Measurements from ENCODE around the gene SBF2.

Gene SBF2

GRCh38 chr11:10305262-10305963 is 11.4 kb upstream of the SBF2 start:
- H3K4me1 ChIP-seq (ENCODE audit: control insufficient read depth, insufficient read depth, low read length), result peaks cover 33% of the 10 kb centered on the region
- H3K9me3 ChIP-seq (ENCODE audit: control insufficient read depth, insufficient read depth, low read depth, low read length), result no peaks in the 10 kb centered on the region
- H3K4me3 ChIP-seq (ENCODE audit: low read depth, low read length), result peak overlapping the region; percentile 68
- peaks cover 67% of the 10 kb centered on the region for H3K27me3 ChIP-seq (ENCODE audit: control insufficient read depth, insufficient read depth, low read length)
- H3K9ac ChIP-seq (ENCODE audit: low read length), result peak overlapping the region; percentile 95
- peaks cover 18% of the 10 kb centered on the region for H3K36me3 ChIP-seq (ENCODE audit: control insufficient read depth, insufficient read depth, low read length)
- H3K27ac ChIP-seq (ENCODE audit: low read depth, low read length), result peak overlapping the region; percentile 61; the same call in 1 of the 2 replicates

- Histone ChIP-seq H3K4me1 (ENCODE audit: control insufficient read depth, insufficient read depth, low read length) (peaks cover 25% of the 10 kb centered on the region), H3K27ac (ENCODE audit: low read depth, low read length) (peak within 1 kb of the TSS; percentile 83), H3K36me3 (ENCODE audit: control insufficient read depth, insufficient read depth, low read length) (peaks cover 18% of the 10 kb centered on the region), H3K9me3 (ENCODE audit: control insufficient read depth, insufficient read depth, low read depth, low read length) (no peaks in the 10 kb centered on the region), H3K4me3 (ENCODE audit: low read depth, low read length) (peak within 1 kb of the TSS; percentile 68), H3K27me3 (ENCODE audit: control insufficient read depth, insufficient read depth, low read length) (peaks cover 67% of the 10 kb centered on the region), H3K9ac (ENCODE audit: low read length) (peak within 1 kb of the TSS; percentile 95)
These were observed 10.7 kb upstream of the SBF2 start, which contains the start of gene ADM for GRCh38 chr11:10304495-10305261. ADM (plus strand) TSS chr11:10305073; CDS start chr11:10305701, 628 bp downstream.

- peak overlapping the region; percentile 83 for H3K27ac ChIP-seq (ENCODE audit: low read depth, low read length)
- peaks cover 18% of the 10 kb centered on the region for H3K36me3 ChIP-seq (ENCODE audit: control insufficient read depth, insufficient read depth, low read length)
- peaks cover 16% of the 10 kb centered on the region for H3K4me1 ChIP-seq (ENCODE audit: control insufficient read depth, insufficient read depth, low read length)
- no peaks in the 10 kb centered on the region for H3K9me3 ChIP-seq (ENCODE audit: control insufficient read depth, insufficient read depth, low read depth, low read length)
- H3K4me3 ChIP-seq (ENCODE audit: low read depth, low read length), result peak overlapping the region; percentile 68
- peak overlapping the region; percentile 89 for H3K9ac ChIP-seq (ENCODE audit: low read length)
- peaks cover 67% of the 10 kb centered on the region for H3K27me3 ChIP-seq (ENCODE audit: control insufficient read depth, insufficient read depth, low read length)
These were observed 9.7 kb upstream of the SBF2 start for GRCh38 chr11:10303558-10304363.

- Histone ChIP-seq H3K27me3 (ENCODE audit: control insufficient read depth, insufficient read depth, low read length) (peaks cover 61% of the 10 kb centered on the region), H3K36me3 (ENCODE audit: control insufficient read depth, insufficient read depth, low read length) (peaks cover 18% of the 10 kb centered on the region), H3K27ac (ENCODE audit: low read depth, low read length) (peak overlapping the region; percentile 83; the same call in 1 of the 2 replicates), H3K4me1 (ENCODE audit: control insufficient read depth, insufficient read depth, low read length) (0 out of 2 replicates have a peak, but pooled peaks cover 9% of the 10 kb centered on the region), H3K9ac (ENCODE audit: low read length) (peak overlapping the region; percentile 89), H3K9me3 (ENCODE audit: control insufficient read depth, insufficient read depth, low read depth, low read length) (no peaks in the 10 kb centered on the region), H3K4me3 (ENCODE audit: low read depth, low read length) (peak overlapping the region; percentile 68)
These were observed 8.9 kb upstream of the SBF2 start for GRCh38 chr11:10302744-10303557.

- H3K4me3 ChIP-seq (ENCODE audit: low read depth, low read length), result peak overlapping the region; percentile 68
- H3K27ac ChIP-seq (ENCODE audit: low read depth, low read length), result no peak overlapping the region; the same call in 1 of the 2 replicates
- H3K36me3 ChIP-seq (ENCODE audit: control insufficient read depth, insufficient read depth, low read length), result peaks cover 18% of the 10 kb centered on the region
- H3K4me1 ChIP-seq (ENCODE audit: control insufficient read depth, insufficient read depth, low read length), result 0 out of 2 replicates have a peak, but pooled peaks cover 9% of the 10 kb centered on the region
- peaks cover 59% of the 10 kb centered on the region for H3K27me3 ChIP-seq (ENCODE audit: control insufficient read depth, insufficient read depth, low read length)
- peak overlapping the region; percentile 89 for H3K9ac ChIP-seq (ENCODE audit: low read length)
- no peaks in the 10 kb centered on the region for H3K9me3 ChIP-seq (ENCODE audit: control insufficient read depth, insufficient read depth, low read depth, low read length)
These were observed 8.3 kb upstream of the SBF2 start for GRCh38 chr11:10302359-10302743.

GRCh38 chr11:10301656-10302358 is 7.8 kb upstream of the SBF2 start:
- Histone ChIP-seq H3K4me3 (ENCODE audit: low read depth, low read length) (peak overlapping the region; percentile 68), H3K9me3 (ENCODE audit: control insufficient read depth, insufficient read depth, low read depth, low read length) (no peaks in the 10 kb centered on the region), H3K4me1 (ENCODE audit: control insufficient read depth, insufficient read depth, low read length) (0 out of 2 replicates have a peak, but pooled peaks cover 9% of the 10 kb centered on the region), H3K36me3 (ENCODE audit: control insufficient read depth, insufficient read depth, low read length) (peaks cover 12% of the 10 kb centered on the region), H3K27me3 (ENCODE audit: control insufficient read depth, insufficient read depth, low read length) (peaks cover 54% of the 10 kb centered on the region), H3K27ac (ENCODE audit: low read depth, low read length) (no peak overlapping the region), H3K9ac (ENCODE audit: low read length) (peak overlapping the region; percentile 89)

- H3K9ac ChIP-seq (ENCODE audit: low read length), result no peak overlapping the region
- H3K27me3 ChIP-seq (ENCODE audit: control insufficient read depth, insufficient read depth, low read length), result peaks cover 36% of the 10 kb centered on the region
- H3K9me3 ChIP-seq (ENCODE audit: control insufficient read depth, insufficient read depth, low read depth, low read length), result no peaks in the 10 kb centered on the region
- no peak overlapping the region for H3K27ac ChIP-seq (ENCODE audit: low read depth, low read length)
- no peak overlapping the region for H3K4me3 ChIP-seq (ENCODE audit: low read depth, low read length)
- peaks cover 19% of the 10 kb centered on the region for H3K4me1 ChIP-seq (ENCODE audit: control insufficient read depth, insufficient read depth, low read length)
- H3K36me3 ChIP-seq (ENCODE audit: control insufficient read depth, insufficient read depth, low read length), result no peaks in the 10 kb centered on the region
These were observed 4.3 kb upstream of the SBF2 start for GRCh38 chr11:10298342-10298741.

- Histone ChIP-seq H3K9ac (ENCODE audit: low read length) (peak overlapping the region; percentile 83), H3K4me1 (ENCODE audit: control insufficient read depth, insufficient read depth, low read length) (peaks cover 26% of the 10 kb centered on the region), H3K9me3 (ENCODE audit: control insufficient read depth, insufficient read depth, low read depth, low read length) (no peaks in the 10 kb centered on the region), H3K36me3 (ENCODE audit: control insufficient read depth, insufficient read depth, low read length) (no peaks in the 10 kb centered on the region), H3K27me3 (ENCODE audit: control insufficient read depth, insufficient read depth, low read length) (peaks cover 9% of the 10 kb centered on the region; the same call in 1 of the 2 replicates), H3K4me3 (ENCODE audit: low read depth, low read length) (peak overlapping the region; percentile 96), H3K27ac (ENCODE audit: low read depth, low read length) (no peak overlapping the region)
These were observed 1.3 kb upstream of the SBF2 start for GRCh38 chr11:10295064-10295901.

GRCh38 chr11:10294290-10294953 is 403 bp upstream of the SBF2 start:
- peak overlapping the region; percentile 92 for H3K27ac ChIP-seq (ENCODE audit: low read depth, low read length)
- peak overlapping the region; percentile 83 for H3K9ac ChIP-seq (ENCODE audit: low read length)
- H3K27me3 ChIP-seq (ENCODE audit: control insufficient read depth, insufficient read depth, low read length), result peaks cover 9% of the 10 kb centered on the region; the same call in 1 of the 2 replicates
- peak overlapping the region; percentile 96 for H3K4me3 ChIP-seq (ENCODE audit: low read depth, low read length)
- H3K36me3 ChIP-seq (ENCODE audit: control insufficient read depth, insufficient read depth, low read length), result no peaks in the 10 kb centered on the region
- no peaks in the 10 kb centered on the region for H3K9me3 ChIP-seq (ENCODE audit: control insufficient read depth, insufficient read depth, low read depth, low read length)
- H3K4me1 ChIP-seq (ENCODE audit: control insufficient read depth, insufficient read depth, low read length), result peaks cover 35% of the 10 kb centered on the region

Measured in HUES6 (cell line).